Stromal cell of bone marrow (primary cell): Measurements from ENCODE around the gene MDH1.
"Not testable (repeated sequence)": the region's sequence is repeated elsewhere in the genome, so short reads cannot be mapped to it uniquely, and the experiment has no call there.

Source experiments
- DNase-seq: peaks from one replicate; pipeline ENCODE4 v3.0.0-alpha.2; 2012; ENCODE audit warnings: low read depth

The MDH1 gene

GRCh38 chr2:63589148-63589958, 590 bp downstream of the MDH1 start:
- no peak for DNase-seq

- no peak for DNase-seq
Observed at GRCh38 chr2:63590626-63591408, 2.1 kb downstream of the MDH1 start.

GRCh38 chr2:63591566-63592175, 2.9 kb downstream of the MDH1 start:
- DNase-seq, result no peak

DNA sequence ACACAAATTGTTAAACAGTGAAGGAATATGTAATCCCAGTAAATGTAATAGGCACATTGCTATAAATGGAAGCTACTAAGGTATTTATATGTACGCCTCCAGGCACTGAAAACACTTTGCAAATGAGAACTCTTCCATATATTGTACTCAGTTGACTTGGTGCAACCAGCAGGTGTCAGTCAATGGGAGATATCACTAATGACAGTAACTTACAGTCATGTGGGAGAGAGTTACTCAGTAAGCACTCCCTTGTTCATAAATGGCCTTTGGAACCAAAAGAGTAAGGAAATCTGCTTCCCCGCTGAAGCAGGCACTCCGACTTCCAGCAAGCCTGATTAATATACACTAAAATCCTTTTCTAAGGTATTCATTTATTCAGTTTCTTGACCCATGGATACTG, 5.9 kb downstream of the MDH1 start:
- DNase-seq, result no peak

GRCh38 chr2:63596401-63596883, 7.7 kb downstream of the MDH1 start:
- DNase-seq, result no peak

GRCh38 chr2:63598981-63599380, 10.2 kb downstream of the MDH1 start:
- no peak for DNase-seq

DNA sequence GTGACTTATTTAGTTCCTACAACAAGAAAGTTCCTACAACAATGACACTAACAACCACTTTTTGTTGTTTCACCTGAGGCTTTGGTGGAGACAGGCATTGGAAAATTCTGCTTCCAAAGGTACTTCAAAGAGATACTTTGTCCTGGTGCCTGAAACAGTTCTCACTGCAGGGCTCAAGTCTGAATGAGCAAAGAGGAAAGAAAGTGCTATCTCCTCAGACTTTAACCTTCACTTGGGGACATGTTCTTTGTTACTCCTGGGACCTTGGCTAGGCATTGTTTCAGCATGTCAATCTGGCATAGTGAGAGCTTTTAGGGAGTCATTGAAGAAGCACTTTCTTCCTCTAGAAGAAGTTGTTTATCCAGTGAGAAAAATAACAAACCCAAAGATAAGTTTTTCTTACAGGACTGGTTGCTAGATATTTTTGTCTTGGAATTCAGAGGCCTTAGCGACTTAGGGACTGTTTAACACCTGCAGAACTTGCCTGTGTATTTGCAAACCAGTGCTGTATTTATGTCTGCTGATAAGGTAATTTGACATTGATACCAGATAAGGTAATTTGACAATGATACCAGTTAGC, 12.2 kb downstream of the MDH1 start:
- DNase-seq, result no peak

DNA sequence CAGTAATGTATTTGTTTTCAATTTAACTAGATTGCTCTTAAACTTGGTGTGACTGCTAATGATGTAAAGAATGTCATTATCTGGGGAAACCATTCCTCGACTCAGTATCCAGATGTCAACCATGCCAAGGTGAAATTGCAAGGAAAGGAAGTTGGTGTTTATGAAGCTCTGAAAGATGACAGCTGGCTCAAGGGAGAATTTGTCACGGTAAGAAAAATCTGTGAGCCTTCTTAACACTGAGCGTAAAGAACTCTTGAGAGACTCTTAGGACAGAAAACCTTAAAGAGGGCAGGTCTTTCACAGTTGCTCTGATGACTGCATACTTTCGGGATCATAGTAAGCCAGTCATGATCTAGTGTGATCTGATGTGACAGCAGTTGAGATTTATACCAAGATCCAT, 15.9 kb downstream of the MDH1 start:
- no peak for DNase-seq

GRCh38 chr2:63608865-63609264, 20.1 kb downstream of the MDH1 start:
- not testable (repeated sequence) for DNase-seq

GRCh38 chr2:63610525-63610924, 21.8 kb downstream of the MDH1 start:
- DNase-seq, result no peak

GRCh38 chr2:63613391-63613901, 24.7 kb downstream of the MDH1 start:
- DNase-seq, result no peak

DNA sequence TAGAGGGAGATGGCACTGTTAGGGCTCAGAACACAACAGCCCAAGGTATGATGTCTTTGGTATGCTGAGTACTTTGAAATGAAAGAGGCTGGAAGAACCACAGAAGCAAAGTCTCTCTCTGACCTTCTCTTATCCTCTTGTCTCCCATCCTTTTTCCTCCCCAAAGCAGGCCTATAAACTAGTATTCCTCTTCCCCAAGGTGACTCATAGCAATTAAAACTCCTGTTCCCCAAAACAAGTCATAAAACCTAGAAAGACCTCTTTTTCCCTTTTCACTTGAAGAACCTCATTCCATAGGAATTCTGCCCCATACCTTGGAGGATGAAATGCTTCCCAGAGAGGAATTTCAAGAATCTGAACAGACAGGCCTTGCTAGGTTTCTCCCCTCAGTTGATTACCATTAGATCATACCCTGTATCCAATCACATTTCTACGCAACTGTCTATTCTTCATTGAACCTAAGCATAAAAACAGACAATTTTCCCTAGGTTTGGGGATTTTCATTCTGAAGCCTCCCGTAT, 25.7 kb downstream of the MDH1 start:
- no peak for DNase-seq

DNA sequence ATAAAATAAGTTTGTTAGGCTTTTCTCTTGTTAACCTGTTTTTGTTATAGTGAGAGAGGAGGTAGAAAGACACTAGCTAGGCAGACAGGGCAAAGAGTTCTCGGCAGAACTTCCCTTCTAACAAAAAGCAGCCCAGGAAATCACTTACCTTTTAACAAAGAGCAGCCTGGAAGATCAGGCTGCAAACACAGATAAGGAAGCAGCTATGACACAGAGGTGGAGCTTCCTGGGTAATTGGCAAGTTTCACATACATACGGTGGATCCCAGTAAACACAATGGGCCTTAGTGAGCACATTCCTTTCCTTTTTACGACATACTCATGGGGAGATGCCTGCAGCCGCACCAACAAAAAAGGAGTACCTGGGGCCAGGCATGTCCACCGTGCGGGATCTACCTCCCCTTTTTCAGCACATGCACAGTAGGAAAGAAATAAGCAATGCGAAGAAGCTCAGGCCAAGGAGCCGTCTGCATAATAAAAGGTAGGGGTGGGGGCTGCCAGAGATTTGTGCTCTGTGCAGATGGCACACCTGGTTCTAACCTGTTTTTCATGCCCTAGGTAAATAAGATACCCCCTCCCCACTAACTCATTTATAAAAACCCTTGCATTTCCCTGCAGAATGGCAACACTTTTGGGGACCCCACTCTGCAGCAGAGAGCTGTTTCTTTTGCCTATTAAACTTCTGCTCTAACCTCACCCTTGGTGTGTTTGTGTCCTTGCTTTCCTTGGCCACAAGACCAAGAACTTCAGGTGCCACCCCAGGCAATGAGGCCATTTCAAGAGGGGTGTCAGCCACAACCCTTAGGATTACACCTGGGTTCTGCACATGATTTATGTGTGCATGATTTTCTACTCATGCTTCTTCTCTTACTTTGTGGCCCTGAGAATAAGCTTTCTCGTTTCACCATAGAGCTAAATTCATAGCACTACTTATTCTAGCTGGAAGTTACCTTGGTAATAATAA, 26.5 kb downstream of the MDH1 start:
- DNase-seq, result no peak

DNA sequence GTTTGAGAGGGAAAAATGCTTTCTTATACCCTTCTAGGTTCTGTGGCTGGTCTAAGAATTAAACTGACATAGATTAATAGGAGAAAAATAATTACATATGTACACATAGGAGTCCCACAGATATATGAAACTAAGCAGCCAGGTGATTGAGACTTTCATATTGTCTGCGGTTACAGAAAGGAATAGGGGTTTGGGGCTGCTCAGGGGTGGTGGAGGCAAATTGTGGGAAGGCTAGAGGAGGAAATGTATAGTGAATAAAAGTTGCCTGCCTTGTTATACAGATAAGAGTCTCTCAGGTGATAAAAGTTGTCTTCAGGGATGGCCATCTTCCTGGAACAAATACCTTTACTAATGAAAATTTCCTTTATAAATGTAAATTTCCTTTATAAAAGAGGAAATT, 28.6 kb downstream of the MDH1 start:
- DNase-seq, result no peak

DNA sequence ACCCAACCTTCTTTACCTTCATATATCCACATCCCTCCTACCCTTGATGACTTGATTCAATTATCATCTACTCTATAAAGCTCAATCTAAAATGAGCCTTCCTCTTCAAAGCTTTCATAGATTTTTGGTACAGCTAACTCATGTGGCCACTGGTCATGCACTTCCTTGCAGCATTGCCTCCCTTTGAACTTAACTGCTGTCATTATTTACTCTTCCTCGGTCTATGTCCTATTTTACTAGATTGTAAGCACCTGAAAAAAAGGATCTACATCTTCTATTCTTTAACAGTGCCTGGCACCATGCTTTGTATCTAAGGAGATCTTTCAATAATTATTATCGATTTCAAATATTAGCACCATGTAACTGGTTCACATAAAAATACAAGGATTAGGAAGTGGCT, 30.6 kb downstream of the MDH1 start:
- no peak for DNase-seq

- DNase-seq, result no peak
Observed at GRCh38 chr2:63622751-63623150, 34.0 kb downstream of the MDH1 start.

DNA sequence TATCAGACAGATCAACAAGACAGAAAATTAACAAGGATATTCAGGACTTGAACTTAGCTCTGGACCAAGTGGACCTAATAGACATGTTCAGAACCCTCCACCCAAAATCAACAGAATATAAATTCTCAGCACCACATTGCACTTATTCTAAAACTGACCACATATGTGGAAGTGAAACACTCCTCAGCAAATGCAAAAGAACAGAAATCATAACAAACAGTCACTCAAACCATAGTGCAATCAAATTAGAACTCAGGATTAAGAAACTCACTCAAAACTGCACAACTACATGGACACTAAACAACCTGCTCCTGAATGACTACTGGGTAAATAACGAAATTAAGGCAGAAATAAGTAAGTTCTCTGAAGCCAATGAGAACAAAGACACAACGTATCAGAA, 35.0 kb downstream of the MDH1 start:
- not testable (repeated sequence) for DNase-seq

DNA sequence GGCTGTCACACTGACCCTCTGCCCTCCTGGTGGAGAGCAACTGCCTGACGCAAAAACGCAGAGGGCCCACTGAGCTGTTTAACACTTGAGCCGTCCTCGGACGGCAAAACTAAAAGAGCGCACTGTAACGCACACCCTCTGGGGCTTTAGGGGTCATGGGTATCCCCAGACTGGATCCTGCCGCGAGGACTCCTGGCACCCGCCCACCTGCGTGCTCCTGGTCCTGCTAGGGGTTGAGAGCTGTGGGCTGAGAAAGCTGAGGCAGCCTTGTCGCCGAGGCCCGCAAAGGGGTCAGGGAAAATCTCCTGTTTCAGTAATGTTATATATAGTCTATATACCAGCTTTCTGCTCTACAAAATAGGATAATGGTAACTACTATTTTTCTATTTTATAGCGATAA, 39.1 kb downstream of the MDH1 start:
- DNase-seq, result no peak

GRCh38 chr2:63628403-63628942, 39.7 kb downstream of the MDH1 start:
- DNase-seq, result no peak

GRCh38 chr2:63631501-63631900, 42.7 kb downstream of the MDH1 start:
- DNase-seq, result no peak

GRCh38 chr2:63632382-63632781, 43.6 kb downstream of the MDH1 start:
- no peak for DNase-seq
